Caki2 (cell line): ENCODE data around the gene LRRN4. TPM values are rescaled to one million over a fixed set of nuclear protein-coding genes. Genes with fewer than 3 reads are reported as not detected.

Source experiments
- DNase-seq: peaks from one replicate; pipeline ENCODE4 v3.0.0-alpha.2; 2015; ENCODE audit warnings: low read depth
- in situ Hi-C: cut with HindIII; loops from 2 replicates; pipeline ENCODE4 v1.10.0; 2016; ENCODE audit warnings: low sequenced_read_pairs, low pct_unique_long_range_greater_than_20kb, mixed read lengths
- total RNA-seq: library from RNA; depleted of rRNA; stranded (reverse); fragments of >200 nt; shearing (Covaris generic); gene quantifications from 2 replicates; pipeline ENCODE4 v1.2.3, GENCODE V29; 2014; ENCODE audit warnings: low replicate concordance; rRNA removed

LRRN4 gene
- 21.3 and 25.6 TPM in 2 replicates for total RNA-seq

GRCh38 chr20:6053776-6054688 lies at the start of gene LRRN4:
Gene LRRN4 (minus strand): TSS chr20:6054060. CDS start chr20:6052799, 1,261 bp downstream.
- peak; percentile 99 for DNase-seq
- in situ Hi-C loops, result no loop called here

- in situ Hi-C loops, result no loop called here
- no peak for DNase-seq
Measured at GRCh38 chr20:6103301-6103700, 49.4 kb upstream of the LRRN4 start.

GRCh38 chr20:6101346-6101745 lies 47.5 kb upstream of the LRRN4 start:
- no peak for DNase-seq
- in situ Hi-C loops, result no loop called here

- in situ Hi-C loops, result no loop called here
- DNase-seq, result no peak
Measured at GRCh38 chr20:6100246-6100645, 46.4 kb upstream of the LRRN4 start.

GRCh38 chr20:6099819-6100218 lies 46.0 kb upstream of the LRRN4 start:
- DNase-seq, result no peak
- in situ Hi-C loops, result no loop called here

GRCh38 chr20:6095409-6095808 lies 41.5 kb upstream of the LRRN4 start:
- no peak for DNase-seq
- in situ Hi-C loops, result no loop called here

- in situ Hi-C loops, result no loop called here
- no peak for DNase-seq
Measured at GRCh38 chr20:6094565-6094964, 40.7 kb upstream of the LRRN4 start.

- DNase-seq, result no peak
- in situ Hi-C loops, result no loop called here
Measured at GRCh38 chr20:6094063-6094462, 40.2 kb upstream of the LRRN4 start.

GRCh38 chr20:6091661-6092060 lies 37.8 kb upstream of the LRRN4 start:
- in situ Hi-C loops, result no loop called here
- no peak for DNase-seq

- DNase-seq, result no peak
- in situ Hi-C loops, result no loop called here
Measured at GRCh38 chr20:6086868-6087267, 33.0 kb upstream of the LRRN4 start.

GRCh38 chr20:6083926-6084325 lies 30.1 kb upstream of the LRRN4 start:
- no peak for DNase-seq
- in situ Hi-C loops, result no loop called here

- in situ Hi-C loops, result no loop called here
- DNase-seq, result no peak
Measured at GRCh38 chr20:6081236-6081635, 27.4 kb upstream of the LRRN4 start.

- DNase-seq, result no peak
- in situ Hi-C loops, result no loop called here
Measured at GRCh38 chr20:6079016-6079415, 25.2 kb upstream of the LRRN4 start.

GRCh38 chr20:6075428-6076219 lies 21.8 kb upstream of the LRRN4 start:
- in situ Hi-C loops, result no loop called here
- no peak for DNase-seq

GRCh38 chr20:6074784-6075183 lies 20.9 kb upstream of the LRRN4 start:
- in situ Hi-C loops, result no loop called here
- no peak for DNase-seq

- DNase-seq, result peak; percentile 62
- in situ Hi-C loops, result no loop called here
Measured at GRCh38 chr20:6074145-6074561, 20.3 kb upstream of the LRRN4 start.

- no peak for DNase-seq
- in situ Hi-C loops, result no loop called here
Measured at GRCh38 chr20:6070829-6071695, 17.2 kb upstream of the LRRN4 start.

GRCh38 chr20:6069669-6070068 lies 15.8 kb upstream of the LRRN4 start:
- DNase-seq, result no peak
- in situ Hi-C loops, result no loop called here
